Measurements from ENCODE around the gene DNAI2. TPM values are rescaled to one million over a fixed set of nuclear protein-coding genes. Genes with fewer than 3 reads are reported as not detected.

Gene DNAI2, protein sequence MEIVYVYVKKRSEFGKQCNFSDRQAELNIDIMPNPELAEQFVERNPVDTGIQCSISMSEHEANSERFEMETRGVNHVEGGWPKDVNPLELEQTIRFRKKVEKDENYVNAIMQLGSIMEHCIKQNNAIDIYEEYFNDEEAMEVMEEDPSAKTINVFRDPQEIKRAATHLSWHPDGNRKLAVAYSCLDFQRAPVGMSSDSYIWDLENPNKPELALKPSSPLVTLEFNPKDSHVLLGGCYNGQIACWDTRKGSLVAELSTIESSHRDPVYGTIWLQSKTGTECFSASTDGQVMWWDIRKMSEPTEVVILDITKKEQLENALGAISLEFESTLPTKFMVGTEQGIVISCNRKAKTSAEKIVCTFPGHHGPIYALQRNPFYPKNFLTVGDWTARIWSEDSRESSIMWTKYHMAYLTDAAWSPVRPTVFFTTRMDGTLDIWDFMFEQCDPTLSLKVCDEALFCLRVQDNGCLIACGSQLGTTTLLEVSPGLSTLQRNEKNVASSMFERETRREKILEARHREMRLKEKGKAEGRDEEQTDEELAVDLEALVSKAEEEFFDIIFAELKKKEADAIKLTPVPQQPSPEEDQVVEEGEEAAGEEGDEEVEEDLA
- under 1 TPM; 0.25 to 0.31 TPM for total RNA-seq

DNA sequence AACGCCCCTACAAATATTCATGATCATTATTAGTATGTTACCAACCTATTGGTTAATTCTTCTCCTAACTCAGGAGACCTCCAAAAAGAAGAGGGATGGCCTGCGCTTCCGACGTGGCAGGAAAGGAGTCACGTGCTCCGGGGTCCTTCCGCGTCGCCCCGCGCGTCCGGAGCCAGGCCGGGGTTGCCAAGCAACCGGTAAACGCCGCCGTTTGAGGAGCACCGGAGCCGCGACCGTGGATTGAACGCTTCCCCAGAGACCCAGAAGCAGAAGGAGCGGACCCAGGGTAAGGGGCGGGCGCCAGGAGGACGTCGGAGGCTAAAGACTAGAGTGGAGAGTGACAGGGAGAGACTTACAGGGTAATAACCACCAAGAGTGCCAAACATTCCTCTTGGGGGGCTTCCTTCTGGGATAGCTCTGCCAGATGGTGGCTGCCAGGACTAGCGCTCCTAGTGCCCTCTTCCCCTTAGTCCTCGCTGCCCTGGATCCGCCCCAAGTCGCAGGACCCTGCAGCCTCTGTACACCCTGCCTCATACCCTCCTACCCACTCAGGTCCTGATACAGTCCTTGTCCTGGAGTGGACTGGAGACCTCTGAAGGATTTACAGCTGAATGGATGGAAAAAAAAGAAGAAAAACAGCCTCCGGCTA lies at the start of gene DNAI2:
Gene DNAI2, plus strand, starts transcription at position 175 of the 649 bp plus-strand sequence. CDS start 7,584 bp downstream, outside the sequence.
- no peaks in the 10 kb centered on the region for H3K36me3 Mint-ChIP-seq
- peak within 1 kb of the TSS in 1 of 2 donors; percentile 89 for H3K27ac Mint-ChIP-seq
- ATAC-seq (peak; percentile 16 to 20), DNase-seq (ENCODE audit: low spot score in 2 of 2) (no peak)
- no peaks in the 10 kb centered on the region for H3K9me3 Mint-ChIP-seq

DNA sequence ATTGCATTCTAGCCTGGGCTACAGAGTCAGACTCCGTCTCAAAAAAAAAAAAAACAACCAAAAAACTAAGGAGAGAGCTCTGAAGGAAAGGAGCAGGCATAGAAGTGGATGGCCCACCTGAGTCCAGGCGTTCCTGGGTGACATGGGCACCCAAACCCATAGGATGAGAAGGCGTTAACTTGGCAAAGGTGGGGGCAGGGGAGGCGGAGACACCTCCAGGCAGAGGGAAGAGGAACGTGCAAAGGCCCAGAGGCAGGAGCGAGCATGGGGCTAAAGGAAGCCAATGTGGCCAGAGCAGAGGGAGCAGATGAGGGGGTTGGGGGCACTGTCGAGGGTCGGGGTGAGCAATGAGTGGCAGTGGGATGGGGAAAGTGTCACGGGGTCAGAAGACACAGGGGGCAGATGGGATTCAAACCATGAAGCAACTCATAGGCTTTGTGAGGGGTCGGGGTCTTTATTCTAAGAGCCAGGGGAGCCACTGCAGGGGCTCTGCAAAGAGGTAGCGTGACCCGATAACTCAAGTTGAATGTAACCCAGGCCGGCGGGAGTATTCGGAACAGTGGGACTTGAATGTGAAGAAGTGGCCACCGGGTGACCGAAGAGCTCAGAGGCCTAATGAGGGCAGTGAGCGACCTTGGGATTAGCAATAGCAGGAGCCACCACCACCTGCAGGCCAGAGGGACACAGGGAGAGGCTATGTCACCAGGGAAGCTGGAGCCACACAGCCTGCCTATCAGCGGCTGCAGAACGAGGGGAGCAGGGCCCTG lies 48.9 kb upstream of the DNAI2 start:
- Mint-ChIP-seq H3K36me3 (no peaks in the 10 kb centered on the region), H3K27ac (peak overlapping the region in 1 of 2 donors; percentile 87), H3K9me3 (no peaks in the 10 kb centered on the region)
- no peak for ATAC-seq
- no peak for DNase-seq (ENCODE audit: low spot score in 2 of 2)

DNA sequence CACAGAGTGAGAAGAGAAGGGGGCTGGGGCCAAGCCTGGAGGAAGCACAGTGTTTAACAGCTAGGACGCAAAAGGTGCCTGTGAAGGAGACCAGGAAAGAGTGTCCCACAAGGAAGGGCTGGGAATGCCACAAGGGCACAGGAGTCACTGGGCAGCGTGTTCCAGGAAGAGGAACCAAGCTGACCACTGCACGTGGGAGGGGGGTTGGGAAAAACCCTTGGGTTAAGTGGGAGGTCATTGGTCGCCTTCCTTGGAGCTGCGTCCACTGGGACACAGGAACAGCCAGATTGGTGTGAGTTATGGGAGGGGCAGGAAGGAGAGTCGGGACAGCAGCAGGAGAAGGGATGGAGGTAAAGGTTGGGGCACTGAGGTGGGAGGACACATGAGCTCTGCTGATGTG lies 47.8 kb upstream of the DNAI2 start:
- ATAC-seq (no peak), DNase-seq (ENCODE audit: low spot score in 2 of 2) (no peak)
- Mint-ChIP-seq H3K9me3 (no peaks in the 10 kb centered on the region), H3K27ac (peak overlapping the region in 1 of 2 donors; percentile 25), H3K36me3 (no peaks in the 10 kb centered on the region)

DNA sequence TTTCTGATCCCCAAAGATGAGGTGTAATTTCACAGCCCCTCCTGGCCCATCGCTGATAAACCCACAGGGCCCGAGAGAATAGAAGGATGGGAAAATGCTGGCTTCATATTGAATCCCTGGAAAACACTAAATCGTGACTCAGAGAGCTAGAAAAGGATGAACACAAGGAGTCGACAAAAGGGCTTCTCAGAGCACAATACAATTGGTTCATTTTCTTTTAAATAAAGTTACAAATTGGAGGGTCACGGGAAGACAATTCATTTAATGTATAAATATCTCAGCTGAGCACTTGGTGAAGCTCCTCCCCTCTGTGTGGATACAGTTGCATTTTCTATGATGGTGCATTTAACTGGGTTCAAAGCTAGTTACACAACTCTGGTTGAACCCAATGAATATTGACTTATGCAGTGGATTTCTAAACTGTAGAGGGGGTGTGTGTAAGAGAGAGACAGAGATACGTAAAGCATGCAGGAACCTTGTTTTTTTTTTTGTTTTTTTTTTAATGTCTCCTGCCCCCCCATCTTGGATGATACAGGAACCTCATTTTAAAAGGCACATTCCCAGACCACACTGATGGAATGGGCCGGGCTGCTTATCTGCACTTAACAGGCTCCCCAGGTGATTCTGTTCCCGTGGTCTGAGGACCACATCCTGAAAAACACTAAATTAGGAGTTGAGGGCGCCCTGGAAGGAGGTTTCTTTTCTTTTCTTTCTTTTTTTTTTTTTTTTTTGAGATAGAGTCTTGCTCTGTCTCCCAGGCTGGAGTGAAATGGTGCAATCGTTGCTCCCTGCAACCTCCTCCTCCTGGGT lies 46.6 kb upstream of the DNAI2 start:
- Mint-ChIP-seq H3K27ac (no peak overlapping the region), H3K36me3 (no peaks in the 10 kb centered on the region), H3K9me3 (no peaks in the 10 kb centered on the region)
- DNase-seq (ENCODE audit: low spot score in 2 of 2) (no peak), ATAC-seq (no peak)

DNA sequence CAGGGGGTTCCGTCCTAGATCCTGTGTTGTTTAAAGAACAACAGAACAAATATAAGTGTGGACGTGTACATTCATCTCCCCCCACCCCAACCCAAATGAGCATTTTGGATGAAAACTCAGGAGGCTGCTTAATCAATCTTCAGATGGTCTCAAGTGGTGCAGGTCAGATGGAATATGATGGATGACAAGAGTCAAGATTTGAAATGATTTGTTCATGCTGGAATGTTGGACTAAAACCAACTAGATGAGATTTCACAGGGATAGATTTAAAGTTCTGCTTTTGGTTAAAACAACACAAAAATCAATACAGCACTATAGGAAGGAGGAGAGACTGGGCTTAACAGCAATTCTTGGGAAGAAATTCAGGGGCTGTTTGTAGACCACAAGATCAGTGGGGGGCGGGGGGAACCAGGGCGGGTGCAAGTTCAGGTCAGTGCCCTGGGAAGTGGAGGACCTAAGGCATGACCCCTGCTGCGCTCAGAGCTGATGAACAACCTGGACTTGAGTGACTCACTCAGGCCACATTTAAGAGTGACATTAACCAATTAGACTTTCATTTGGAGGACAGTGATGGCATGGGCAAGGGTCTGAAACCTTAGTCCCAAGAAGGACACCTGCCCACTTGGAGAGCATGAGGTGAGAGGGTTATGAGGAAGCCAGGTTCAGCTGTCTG lies 45.6 kb upstream of the DNAI2 start:
- DNase-seq (ENCODE audit: low spot score in 2 of 2) (no peak), ATAC-seq (no peak)
- peak overlapping the region in 1 of 2 donors; percentile 23 for H3K27ac Mint-ChIP-seq
- no peaks in the 10 kb centered on the region for H3K36me3 Mint-ChIP-seq
- no peaks in the 10 kb centered on the region for H3K9me3 Mint-ChIP-seq

DNA sequence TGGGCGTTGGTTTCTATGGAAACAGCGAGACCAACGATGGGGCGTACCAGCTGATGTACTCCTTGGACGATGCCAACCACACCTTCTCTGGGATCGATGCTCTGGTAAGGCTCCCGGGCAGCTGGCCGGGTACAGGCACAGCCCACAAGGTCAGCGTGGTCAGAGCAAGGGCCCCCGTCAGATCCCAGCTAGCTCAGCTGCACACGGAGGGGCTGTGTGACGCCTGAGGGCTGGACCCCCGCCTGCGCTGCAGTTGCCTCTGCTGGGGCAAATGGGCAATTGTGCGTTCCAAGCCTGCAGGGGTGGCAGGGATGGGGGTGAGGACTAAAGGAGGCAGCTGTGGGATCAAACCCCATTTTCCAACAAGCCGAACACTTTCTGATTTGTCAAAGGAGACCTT lies 43.1 kb upstream of the DNAI2 start:
- Mint-ChIP-seq H3K36me3 (no peaks in the 10 kb centered on the region), H3K27ac (no peak overlapping the region), H3K9me3 (no peaks in the 10 kb centered on the region)
- ATAC-seq (no peak), DNase-seq (ENCODE audit: low spot score in 2 of 2) (no peak)

DNA sequence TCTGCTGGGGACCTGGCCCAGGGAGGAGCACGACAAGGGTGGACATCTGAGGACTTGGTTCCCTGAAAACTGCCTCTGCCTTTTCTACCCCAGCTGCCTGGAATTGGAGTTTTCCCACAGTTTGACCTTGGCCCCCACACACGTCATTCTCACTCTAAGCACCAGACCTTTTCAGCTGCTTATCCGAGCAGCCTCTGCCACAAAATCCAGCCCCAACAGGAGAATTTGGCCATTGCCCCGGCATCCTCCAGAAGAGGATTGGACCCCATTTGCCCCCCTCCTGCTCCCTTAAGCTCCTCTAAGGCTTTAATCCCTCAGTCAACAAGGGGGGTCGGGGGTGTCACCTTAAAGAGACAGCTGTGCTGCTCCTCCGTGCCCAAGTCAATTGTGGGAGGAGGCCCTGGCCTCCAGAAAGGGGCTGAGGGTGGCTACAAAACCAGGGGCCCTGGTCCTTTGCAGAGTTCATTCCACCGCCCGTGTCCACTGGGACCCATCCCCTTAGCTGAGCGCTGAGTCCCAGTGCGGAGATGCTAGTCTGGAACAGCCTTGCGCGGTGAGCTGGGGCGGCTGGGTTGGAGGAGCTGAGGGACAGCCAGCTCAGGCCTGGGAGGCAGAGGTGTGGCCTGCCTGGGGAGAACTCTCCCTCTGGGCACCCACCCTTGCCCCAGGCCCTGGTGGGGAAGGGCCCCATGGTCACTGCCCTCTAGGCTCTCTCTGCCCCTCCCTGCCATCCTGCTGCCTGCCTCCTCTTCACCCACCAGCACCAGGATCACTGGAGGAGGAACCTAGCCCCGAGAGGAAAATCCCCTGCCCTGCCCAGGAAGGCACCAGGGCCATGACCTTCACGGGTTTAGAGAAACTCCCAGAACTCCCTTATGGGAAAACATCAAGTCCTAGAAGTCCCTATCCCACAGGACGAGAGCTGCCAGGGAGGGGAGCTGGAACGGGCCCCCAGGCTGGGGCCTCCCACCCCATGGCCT lies 41.8 kb upstream of the DNAI2 start:
- no peak for ATAC-seq
- Mint-ChIP-seq H3K27ac (no peak overlapping the region), H3K36me3 (no peaks in the 10 kb centered on the region), H3K9me3 (no peaks in the 10 kb centered on the region)
- DNase-seq (ENCODE audit: low spot score in 2 of 2), result no peak

DNA sequence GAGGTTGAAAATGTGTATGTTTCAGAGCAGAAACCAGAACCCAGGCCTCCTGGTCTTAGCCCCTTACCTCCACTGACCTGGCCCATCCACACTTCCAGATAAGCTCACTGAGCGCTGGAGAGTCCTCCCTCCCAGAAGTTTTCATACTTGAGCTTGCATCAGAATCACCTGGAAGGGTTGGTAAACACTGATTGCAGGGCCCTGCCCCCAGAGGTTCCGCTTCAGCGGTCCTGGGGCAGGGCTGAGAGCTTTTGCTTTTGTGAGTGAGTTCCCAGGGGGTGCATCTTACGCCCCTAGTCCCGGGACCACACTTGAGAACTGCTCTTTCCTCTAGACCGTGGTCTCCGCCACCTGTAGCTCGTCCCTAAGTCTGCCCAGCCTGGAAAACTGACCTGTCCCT lies 40.1 kb upstream of the DNAI2 start:
- no peak for ATAC-seq

DNA sequence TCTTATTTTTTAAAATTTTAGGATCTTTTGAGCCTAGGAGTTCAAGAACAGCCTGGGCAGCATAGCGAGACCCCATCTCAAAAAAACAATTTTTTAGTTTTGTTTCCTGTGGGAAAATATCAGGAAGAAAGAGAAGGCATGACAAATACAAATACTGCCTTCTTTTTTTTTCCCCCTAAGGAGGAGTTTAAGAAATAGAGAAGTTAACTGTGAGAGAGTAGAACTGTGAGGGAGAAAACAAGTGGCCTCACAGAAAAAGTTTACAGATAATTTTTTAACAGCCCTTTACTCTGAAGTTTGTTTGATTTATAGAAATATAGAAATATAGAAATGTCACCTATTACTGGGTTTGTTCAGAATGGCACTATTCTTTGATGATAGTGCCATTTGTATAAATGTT lies 39.5 kb upstream of the DNAI2 start:
- peak overlapping the region in 1 of 2 donors; percentile 38 for H3K27ac Mint-ChIP-seq
- H3K9me3 Mint-ChIP-seq, result no peaks in the 10 kb centered on the region
- ATAC-seq, result no peak
- DNase-seq (ENCODE audit: low spot score in 2 of 2), result no peak
- H3K36me3 Mint-ChIP-seq, result no peaks in the 10 kb centered on the region

More for the DNA sequence above, 40.1 kb upstream of the DNAI2 start:
- Mint-ChIP-seq H3K27ac (peak overlapping the region in 1 of 2 donors; percentile 38), H3K36me3 (no peaks in the 10 kb centered on the region), H3K9me3 (no peaks in the 10 kb centered on the region)
- no peak for DNase-seq (ENCODE audit: low spot score in 2 of 2)

DNA sequence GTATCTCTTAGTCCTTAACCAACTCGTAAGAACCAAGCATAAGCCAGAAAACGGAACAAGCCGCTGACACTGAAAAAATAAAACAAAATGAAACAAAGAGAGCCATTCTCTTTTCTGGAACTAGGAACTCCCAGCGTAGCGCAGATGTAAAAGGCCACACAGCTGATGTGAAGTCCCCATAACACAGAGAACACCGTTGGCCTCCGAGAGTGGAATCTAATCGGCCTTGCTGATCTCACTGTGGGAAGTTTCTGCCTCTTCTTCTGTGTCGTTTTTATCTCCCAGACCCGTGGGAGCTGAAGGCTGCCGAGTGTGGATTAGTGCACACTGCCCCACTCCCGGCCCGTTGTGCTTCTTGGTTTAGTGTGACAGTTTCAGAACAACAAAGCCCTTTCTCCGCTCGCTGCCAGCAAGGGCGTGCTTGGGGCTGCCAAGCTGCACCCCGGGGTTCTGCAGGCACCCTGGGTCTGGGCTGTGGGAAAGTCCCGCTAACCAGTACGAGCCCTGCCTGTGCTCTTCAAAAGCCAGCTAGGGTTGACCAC lies 38.9 kb upstream of the DNAI2 start:
- no peaks in the 10 kb centered on the region for H3K9me3 Mint-ChIP-seq
- H3K27ac Mint-ChIP-seq, result peak overlapping the region in 1 of 2 donors; percentile 38
- DNase-seq (ENCODE audit: low spot score in 2 of 2), result no peak
- no peaks in the 10 kb centered on the region for H3K36me3 Mint-ChIP-seq
- peak in 1 of 2 donors; percentile 59 for ATAC-seq

DNA sequence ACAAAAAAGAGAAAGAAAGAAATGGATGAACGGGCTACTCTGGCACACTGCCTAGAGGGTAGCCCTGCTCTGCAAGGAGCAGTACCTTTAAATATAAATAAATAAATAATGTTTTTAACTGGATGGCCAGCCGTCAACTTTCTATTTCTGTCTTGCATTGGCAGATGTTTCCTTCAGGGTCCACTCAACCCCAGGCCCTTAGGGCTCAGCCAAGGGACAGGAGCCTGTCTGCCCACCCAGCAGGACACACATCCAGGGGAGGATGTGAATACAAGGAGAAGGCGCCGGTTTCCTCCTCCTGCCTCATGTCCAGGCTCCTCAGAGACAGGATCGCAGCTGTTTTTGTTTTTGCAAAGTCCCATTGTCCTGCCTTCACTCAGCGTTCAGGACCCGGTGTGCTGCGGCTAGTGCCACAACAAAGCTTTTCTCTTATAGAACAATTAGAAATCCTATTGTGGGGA lies 38.1 kb upstream of the DNAI2 start:
- H3K36me3 Mint-ChIP-seq, result no peaks in the 10 kb centered on the region
- DNase-seq (ENCODE audit: low spot score in 2 of 2), result no peak
- ATAC-seq, result no peak
- H3K9me3 Mint-ChIP-seq, result no peaks in the 10 kb centered on the region
- no peak overlapping the region for H3K27ac Mint-ChIP-seq

DNA sequence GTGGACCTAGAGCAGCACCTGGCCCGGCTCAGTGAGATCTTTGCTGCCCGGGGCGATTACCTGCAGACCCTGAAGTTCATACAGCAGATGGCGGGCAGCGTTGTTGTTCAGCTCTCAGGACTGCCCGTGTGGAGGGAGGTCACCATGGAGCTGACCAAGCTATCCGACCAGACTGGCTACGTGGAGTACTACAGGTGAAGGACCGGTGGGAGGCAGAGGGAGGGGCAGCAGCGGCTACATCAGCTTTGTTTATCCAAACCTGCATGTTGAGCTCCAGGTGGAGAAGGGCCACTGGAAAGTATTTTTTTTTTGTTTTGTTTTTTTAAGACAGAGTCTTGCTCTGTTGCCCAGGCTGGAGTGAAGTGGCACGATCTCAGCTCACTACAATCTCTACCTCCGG lies 36.7 kb upstream of the DNAI2 start:
- ATAC-seq (no peak), DNase-seq (ENCODE audit: low spot score in 2 of 2) (no peak)
- H3K36me3 Mint-ChIP-seq, result no peaks in the 10 kb centered on the region

DNA sequence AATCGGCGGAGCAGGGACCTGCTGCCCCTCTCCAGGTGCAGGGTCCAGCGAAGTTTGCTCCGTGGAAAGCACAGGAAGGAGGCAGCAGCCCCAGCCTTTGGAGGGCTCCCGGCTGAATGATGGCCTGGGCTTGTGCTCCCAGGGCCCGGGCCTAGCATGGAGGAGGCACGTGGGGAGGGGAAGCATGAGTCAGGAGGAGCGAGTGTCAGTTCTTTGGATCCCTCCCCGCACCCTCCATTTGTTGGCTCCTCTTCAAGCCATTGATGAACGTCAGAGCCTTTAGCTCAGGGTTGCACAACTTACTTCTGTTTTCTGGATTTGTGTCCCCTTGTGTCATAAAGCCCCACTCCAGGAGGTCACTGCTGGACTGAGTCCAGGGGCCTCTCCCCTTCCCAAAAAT lies 34.9 kb upstream of the DNAI2 start:
- no peak overlapping the region for H3K27ac Mint-ChIP-seq
- DNase-seq (ENCODE audit: low spot score in 2 of 2) (no peak), ATAC-seq (no peak)
- no peaks in the 10 kb centered on the region for H3K9me3 Mint-ChIP-seq
- no peaks in the 10 kb centered on the region for H3K36me3 Mint-ChIP-seq

More for the DNA sequence above, 36.7 kb upstream of the DNAI2 start:
- no peaks in the 10 kb centered on the region for H3K9me3 Mint-ChIP-seq
- H3K27ac Mint-ChIP-seq, result no peak overlapping the region

DNA sequence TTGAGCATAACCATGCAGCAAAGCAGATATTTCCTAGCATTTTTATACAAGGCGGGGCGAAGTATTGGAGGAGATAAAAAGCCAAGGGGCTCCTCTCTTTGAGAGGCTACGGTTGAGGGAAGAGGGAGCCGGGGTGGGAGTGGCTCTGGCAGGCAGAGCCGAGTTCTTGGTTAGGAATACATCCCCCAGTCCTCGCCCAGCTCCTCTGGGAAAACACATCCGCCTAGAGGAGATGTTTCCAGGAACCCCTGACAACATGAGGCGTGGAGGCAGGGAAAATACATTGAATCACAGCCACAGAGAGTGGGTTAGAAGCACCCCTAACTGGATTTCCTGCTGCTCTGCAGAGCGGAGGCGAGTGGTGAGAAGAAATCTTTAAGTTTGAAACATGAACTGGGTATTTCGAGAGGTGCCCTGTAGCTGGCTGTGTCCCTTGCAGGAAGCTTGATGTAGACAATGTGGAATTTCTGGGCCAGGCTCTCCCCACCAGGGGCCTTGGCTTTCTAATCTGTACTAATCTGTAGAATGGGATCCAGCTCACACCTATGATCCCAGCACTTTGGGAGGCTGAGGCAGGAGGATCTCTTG lies 33.3 kb upstream of the DNAI2 start:
- H3K27ac Mint-ChIP-seq, result no peak overlapping the region
- no peak for DNase-seq (ENCODE audit: low spot score in 2 of 2)
- no peaks in the 10 kb centered on the region for H3K36me3 Mint-ChIP-seq
- ATAC-seq, result no peak
- H3K9me3 Mint-ChIP-seq, result no peaks in the 10 kb centered on the region
